ENCODE results near the gene ESR2.

DNA sequence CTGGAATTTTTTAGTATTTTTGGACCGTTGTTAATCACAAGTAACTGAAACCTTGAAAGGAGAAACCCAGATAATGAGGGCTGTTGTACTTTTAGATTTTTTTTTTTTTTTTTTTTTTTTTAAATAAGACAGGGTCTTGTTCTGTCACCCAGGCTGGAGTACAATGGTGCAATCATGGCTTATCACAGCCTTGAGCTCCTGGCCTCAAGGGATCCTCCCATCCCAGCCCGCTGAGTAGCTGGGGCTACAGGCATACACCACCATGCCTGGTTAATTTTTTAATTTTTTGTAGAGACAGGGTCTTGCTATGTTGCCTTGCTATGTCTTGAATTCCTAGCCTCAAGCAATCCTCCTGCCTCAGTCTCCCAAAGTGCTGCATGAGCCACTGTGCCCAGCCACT is 229.7 kb downstream of the ESR2 start:
- no peak for TF ChIP-seq EZH2phosphoT487 (conservative IDR thresholded peaks at IDR 0.05; ENCODE audit: low read length)
- TF ChIP-seq, protein P1, sequence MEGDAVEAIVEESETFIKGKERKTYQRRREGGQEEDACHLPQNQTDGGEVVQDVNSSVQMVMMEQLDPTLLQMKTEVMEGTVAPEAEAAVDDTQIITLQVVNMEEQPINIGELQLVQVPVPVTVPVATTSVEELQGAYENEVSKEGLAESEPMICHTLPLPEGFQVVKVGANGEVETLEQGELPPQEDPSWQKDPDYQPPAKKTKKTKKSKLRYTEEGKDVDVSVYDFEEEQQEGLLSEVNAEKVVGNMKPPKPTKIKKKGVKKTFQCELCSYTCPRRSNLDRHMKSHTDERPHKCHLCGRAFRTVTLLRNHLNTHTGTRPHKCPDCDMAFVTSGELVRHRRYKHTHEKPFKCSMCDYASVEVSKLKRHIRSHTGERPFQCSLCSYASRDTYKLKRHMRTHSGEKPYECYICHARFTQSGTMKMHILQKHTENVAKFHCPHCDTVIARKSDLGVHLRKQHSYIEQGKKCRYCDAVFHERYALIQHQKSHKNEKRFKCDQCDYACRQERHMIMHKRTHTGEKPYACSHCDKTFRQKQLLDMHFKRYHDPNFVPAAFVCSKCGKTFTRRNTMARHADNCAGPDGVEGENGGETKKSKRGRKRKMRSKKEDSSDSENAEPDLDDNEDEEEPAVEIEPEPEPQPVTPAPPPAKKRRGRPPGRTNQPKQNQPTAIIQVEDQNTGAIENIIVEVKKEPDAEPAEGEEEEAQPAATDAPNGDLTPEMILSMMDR (IDR thresholded peaks at IDR 0.05; ENCODE audit: insufficient read depth, low read length, poor library complexity, severe bottlenecking): no peak

Data from SU-DHL-6 (cell line).